Fibroblast of lung (primary cell): Measurements from ENCODE around the gene PLEKHG7. TPM values are rescaled to one million over a fixed set of nuclear protein-coding genes. Genes with fewer than 3 reads are reported as not detected.

Experiments
- DNase-seq, 2 donors: peaks; one replicate each; pipeline versions ENCODE4 v3.0.0 to v3.0.0-alpha.2; 2010; ENCODE audit warnings: low read depth in 2 of 2
- H2AFZ ChIP-seq: 2 replicates; pipeline ENCODE4 v1.5.1; 2012; ENCODE audit warnings: low read length, control low read depth, inconsistent platforms
- H3K27ac ChIP-seq: 2 replicates; pipeline ENCODE4 v1.5.1; 2011; ENCODE audit warnings: low read length, control low read depth; ENCODE audit not compliant: insufficient read depth
- H3K27me3 ChIP-seq: 2 replicates; pipeline ENCODE4 v1.5.1; 2011; ENCODE audit warnings: mild to moderate bottlenecking, low read length; ENCODE audit not compliant: control insufficient read depth, insufficient read depth
- H3K36me3 ChIP-seq: 2 replicates; pipeline ENCODE4 v1.5.1; 2011; ENCODE audit warnings: low read length; ENCODE audit not compliant: control insufficient read depth, insufficient read depth
- H3K4me1 ChIP-seq: 2 replicates; pipeline ENCODE4 v1.5.1; 2011; ENCODE audit warnings: low read length; ENCODE audit not compliant: control insufficient read depth, insufficient read depth; ENCODE audit errors: extremely low read depth
- H3K4me2 ChIP-seq: 2 replicates; pipeline ENCODE4 v1.5.1; 2011; ENCODE audit warnings: low read length, control low read depth; ENCODE audit not compliant: insufficient read depth; ENCODE audit errors: extremely low read depth
- H3K4me3 ChIP-seq, 4 experiments: fragments of 200-600 bp in 1 of 4; sonication (generic) in 1 of 4; replicated peaks in 1 of 4; 2 replicates each; pipeline ENCODE4 v1.5.1; 2011 to 2016; ENCODE audit warnings: low read length in 4 of 4, low read depth in 3 of 4, mild to moderate bottlenecking in 3 of 4, control low read depth in 2 of 4, inconsistent platforms in 1 of 4, mixed read lengths in 1 of 4; ENCODE audit not compliant: insufficient read depth in 1 of 4; ENCODE audit errors: control extremely low read depth in 1 of 4
- H3K79me2 ChIP-seq: 2 replicates; pipeline ENCODE4 v1.5.1; 2012; ENCODE audit warnings: mild to moderate bottlenecking, low read length, inconsistent platforms; ENCODE audit not compliant: control insufficient read depth, insufficient read depth
- H3K9ac ChIP-seq: 2 replicates; pipeline ENCODE4 v1.5.1; 2011; ENCODE audit warnings: mild to moderate bottlenecking, low read length, control low read depth; ENCODE audit not compliant: insufficient read depth
- H3K9me3 ChIP-seq: 2 replicates; pipeline ENCODE4 v1.5.1; 2012; ENCODE audit warnings: low read depth, low read length; ENCODE audit not compliant: control insufficient read depth, insufficient read depth
- H4K20me1 ChIP-seq: 2 replicates; pipeline ENCODE4 v1.5.1; 2011; ENCODE audit warnings: low read length; ENCODE audit not compliant: control insufficient read depth, insufficient read depth; ENCODE audit errors: extremely low read depth
- EZH2 ChIP-seq: IDR thresholded peaks from 2 replicates; pipeline ENCODE4 v1.5.1; 2012; ENCODE audit warnings: low read length, control low read depth, mild to moderate bottlenecking; ENCODE audit errors: missing control alignments
- polyA plus RNA-seq, 2 donors: library from polyadenylated mRNA; depleted of rRNA in 1 of 2; stranded (reverse) in 1 of 2; unstranded in 1 of 2; fragments of >200 nt; gene quantifications; 2 replicates each; pipeline ENCODE4 v1.2.1, GENCODE V29; 2011 to 2012; ENCODE audit warnings: missing spikeins in 1 of 2
- total RNA-seq: library from RNA; depleted of rRNA; stranded (reverse); fragments of >200 nt; gene quantifications from 2 replicates; pipeline ENCODE4 v1.2.1, GENCODE V29; 2014
- TF ChIP-seq, protein P1 (sequence below), 2 donors: IDR thresholded peaks in 1 of 2; conservative IDR thresholded peaks in 1 of 2; 1 replicate in 1 of 2; 2 replicates in 1 of 2; pipeline ENCODE4 v1.5.1; 2011 to 2012; ENCODE audit warnings: low read length in 2 of 2, control low read depth in 1 of 2, inconsistent platforms in 1 of 2, low read depth in 1 of 2, mild to moderate bottlenecking in 1 of 2

Gene PLEKHG7
- total and polyA plus RNA-seq, 2 donors (not counting 1 experiment from before 2014, with no cell fraction given), result not detected

DNA sequence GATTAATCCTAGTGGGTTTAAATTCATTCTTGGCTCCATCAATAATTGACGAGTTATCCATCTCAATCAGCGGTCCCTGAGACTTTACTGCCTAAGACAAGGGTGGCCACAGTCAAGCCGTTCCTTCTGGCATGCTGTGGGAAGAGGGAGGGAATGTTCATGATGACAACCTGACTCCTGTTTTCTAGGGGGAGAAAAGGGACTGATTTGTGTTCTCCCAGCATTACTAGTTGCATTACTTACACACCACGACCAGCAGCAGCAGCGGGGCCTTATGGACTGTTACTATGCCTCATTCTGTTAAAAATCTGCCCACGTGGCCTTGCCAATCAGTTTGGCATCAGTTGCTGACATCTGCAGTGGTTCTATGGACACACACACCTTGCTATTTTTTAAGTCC is 29.9 kb downstream of the PLEKHG7 start:
- Histone ChIP-seq H3K27me3 (peaks cover 4% of the 10 kb centered on the region), H3K4me2 (no peak overlapping the region), H3K36me3 (no peaks in the 10 kb centered on the region), H3K4me3 (no peak overlapping the region), H4K20me1 (no peaks in the 10 kb centered on the region), H3K9ac (no peak overlapping the region), H3K9me3 (no peaks in the 10 kb centered on the region), H3K4me1 (peaks cover 7% of the 10 kb centered on the region), H3K79me2 (no peaks in the 10 kb centered on the region), H2AFZ (no peak overlapping the region), H3K27ac (no peak overlapping the region)
- DNase-seq, result no peak
- no peak for TF ChIP-seq EZH2
- TF ChIP-seq, protein P1, sequence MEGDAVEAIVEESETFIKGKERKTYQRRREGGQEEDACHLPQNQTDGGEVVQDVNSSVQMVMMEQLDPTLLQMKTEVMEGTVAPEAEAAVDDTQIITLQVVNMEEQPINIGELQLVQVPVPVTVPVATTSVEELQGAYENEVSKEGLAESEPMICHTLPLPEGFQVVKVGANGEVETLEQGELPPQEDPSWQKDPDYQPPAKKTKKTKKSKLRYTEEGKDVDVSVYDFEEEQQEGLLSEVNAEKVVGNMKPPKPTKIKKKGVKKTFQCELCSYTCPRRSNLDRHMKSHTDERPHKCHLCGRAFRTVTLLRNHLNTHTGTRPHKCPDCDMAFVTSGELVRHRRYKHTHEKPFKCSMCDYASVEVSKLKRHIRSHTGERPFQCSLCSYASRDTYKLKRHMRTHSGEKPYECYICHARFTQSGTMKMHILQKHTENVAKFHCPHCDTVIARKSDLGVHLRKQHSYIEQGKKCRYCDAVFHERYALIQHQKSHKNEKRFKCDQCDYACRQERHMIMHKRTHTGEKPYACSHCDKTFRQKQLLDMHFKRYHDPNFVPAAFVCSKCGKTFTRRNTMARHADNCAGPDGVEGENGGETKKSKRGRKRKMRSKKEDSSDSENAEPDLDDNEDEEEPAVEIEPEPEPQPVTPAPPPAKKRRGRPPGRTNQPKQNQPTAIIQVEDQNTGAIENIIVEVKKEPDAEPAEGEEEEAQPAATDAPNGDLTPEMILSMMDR (conservative IDR thresholded peaks at IDR 0.05 in 1 of 2, IDR thresholded peaks at IDR 0.05 in 1 of 2; ENCODE audit: low read depth in 1 of 2, low read length in 2 of 2), result no peak

DNA sequence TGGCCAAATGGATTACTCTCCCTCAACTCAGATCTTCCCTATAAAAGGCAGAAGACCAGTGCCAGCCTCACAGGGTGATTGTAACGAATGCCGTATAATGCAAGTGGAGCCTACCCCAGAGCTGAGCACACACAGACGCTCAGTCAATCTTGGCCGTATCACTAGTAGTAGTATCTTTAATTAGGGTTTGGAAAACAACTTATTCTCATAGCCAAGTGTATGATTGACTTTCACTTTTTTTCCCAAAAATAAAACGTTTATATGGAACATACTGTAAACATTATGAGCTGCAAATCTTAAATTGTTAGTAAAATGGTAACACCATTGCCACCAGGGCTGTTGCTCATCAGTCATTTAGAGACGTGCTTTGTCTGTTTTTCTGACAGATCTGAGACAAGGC is 30.4 kb downstream of the PLEKHG7 start:
- no peak for TF ChIP-seq EZH2
- TF ChIP-seq, protein P1 (conservative IDR thresholded peaks at IDR 0.05 in 1 of 2, IDR thresholded peaks at IDR 0.05 in 1 of 2; ENCODE audit: low read depth in 1 of 2, low read length in 2 of 2), result no peak

GRCh38 chr12:92733661-92734060 is 30.9 kb downstream of the PLEKHG7 start:
- H3K9ac ChIP-seq, result no peak overlapping the region
- no peaks in the 10 kb centered on the region for H3K9me3 ChIP-seq
- no peak for TF ChIP-seq EZH2
- TF ChIP-seq, protein P1 (conservative IDR thresholded peaks at IDR 0.05 in 1 of 2, IDR thresholded peaks at IDR 0.05 in 1 of 2; ENCODE audit: low read depth in 1 of 2, low read length in 2 of 2), result no peak
- H3K4me3 ChIP-seq, result no peak overlapping the region
- no peak overlapping the region for H3K4me2 ChIP-seq
- no peaks in the 10 kb centered on the region for H3K36me3 ChIP-seq
- DNase-seq, result no peak
- H3K27me3 ChIP-seq, result peaks cover 4% of the 10 kb centered on the region
- H3K79me2 ChIP-seq, result no peaks in the 10 kb centered on the region
- H3K4me1 ChIP-seq, result peaks cover 7% of the 10 kb centered on the region
- no peaks in the 10 kb centered on the region for H4K20me1 ChIP-seq
- no peak overlapping the region for H3K27ac ChIP-seq
- no peak overlapping the region for H2AFZ ChIP-seq

More for the DNA sequence above, 30.4 kb downstream of the PLEKHG7 start:
- H3K36me3 ChIP-seq, result no peaks in the 10 kb centered on the region
- no peak overlapping the region for H3K4me3 ChIP-seq
- H3K4me1 ChIP-seq, result peaks cover 7% of the 10 kb centered on the region
- H3K9ac ChIP-seq, result no peak overlapping the region
- no peak overlapping the region for H3K4me2 ChIP-seq
- no peak overlapping the region for H2AFZ ChIP-seq
- no peaks in the 10 kb centered on the region for H3K79me2 ChIP-seq
- H3K9me3 ChIP-seq, result no peaks in the 10 kb centered on the region
- no peak overlapping the region for H3K27ac ChIP-seq
- H3K27me3 ChIP-seq, result peaks cover 4% of the 10 kb centered on the region
- no peaks in the 10 kb centered on the region for H4K20me1 ChIP-seq
- no peak for DNase-seq
